Measurements from ENCODE around the gene ANKMY1.

ANKMY1 gene

GRCh38 chr2:240457223-240458043, 100.4 kb downstream of the ANKMY1 start:
- DNase-seq: no peak

- DNase-seq: no peak
Observed at GRCh38 chr2:240456447-240457222, 101.2 kb downstream of the ANKMY1 start.

GRCh38 chr2:240455647-240456446, 101.9 kb downstream of the ANKMY1 start:
- DNase-seq: no peak

- DNase-seq: no peak
Observed at GRCh38 chr2:240455272-240455646, 102.5 kb downstream of the ANKMY1 start.

- no peak for DNase-seq
Observed at GRCh38 chr2:240454106-240454901, 103.5 kb downstream of the ANKMY1 start.

- DNase-seq: no peak
Observed at GRCh38 chr2:240453461-240454105, 104.2 kb downstream of the ANKMY1 start.

GRCh38 chr2:240452462-240453256, 105.1 kb downstream of the ANKMY1 start:
- DNase-seq: peak; percentile 12

- DNase-seq: no peak
Observed at GRCh38 chr2:240451791-240452461, 105.9 kb downstream of the ANKMY1 start.

GRCh38 chr2:240451108-240451611, 106.6 kb downstream of the ANKMY1 start:
- no peak for DNase-seq

GRCh38 chr2:240450532-240451107, 107.2 kb downstream of the ANKMY1 start:
- no peak for DNase-seq

GRCh38 chr2:240449764-240450531, 107.8 kb downstream of the ANKMY1 start:
- no peak for DNase-seq

GRCh38 chr2:240448387-240449274, 109.2 kb downstream of the ANKMY1 start:
- no peak for DNase-seq

- DNase-seq: no peak
Observed at GRCh38 chr2:240447934-240448333, 109.9 kb downstream of the ANKMY1 start.

- DNase-seq: no peak
Observed at GRCh38 chr2:240447331-240447730, 110.5 kb downstream of the ANKMY1 start.

- no peak for DNase-seq
Observed at GRCh38 chr2:240446664-240447175, 111.1 kb downstream of the ANKMY1 start.

- no peak for DNase-seq
Observed at GRCh38 chr2:240445961-240446663, 111.7 kb downstream of the ANKMY1 start.

- no peak for DNase-seq
Observed at GRCh38 chr2:240444464-240444863, 113.3 kb downstream of the ANKMY1 start.

Data from suppressor macrophage treated with lipopolysaccharide for 4 hours (primary cell).